H1 (cell line): Measurements from ENCODE around the gene NABP2. TPM values are rescaled to one million over a fixed set of nuclear protein-coding genes. Genes with fewer than 3 reads are reported as not detected.

Experiments
- FOSL1 ChIP-seq: IDR thresholded peaks from 2 replicates; pipeline ENCODE4 v1.6.1; 2011; ENCODE audit warnings: mild to moderate bottlenecking, low read depth, low read length, moderate library complexity; ENCODE audit not compliant: insufficient read depth
- KDM5A ChIP-seq: fragments of 200-600 bp; IDR thresholded peaks from 2 replicates; pipeline ENCODE4 v1.7.1; 2012; ENCODE audit warnings: mild to moderate bottlenecking, low read length, inconsistent platforms, mixed read lengths
- polyA plus RNA-seq, 7 experiments: library from polyadenylated mRNA; depleted of rRNA in 3 of 7; stranded (reverse) in 5 of 7; unstranded in 2 of 7; fragments of >200 nt in 5 of 7; fragments of 200-250 nt in 2 of 7; gene quantifications; 1 replicate in 5 of 7; 2 replicates in 1 of 7; 4 replicates in 1 of 7; pipeline versions ENCODE4 v1.2.1 to v1.2.3, GENCODE V29; 2011 to 2013; ENCODE audit warnings: missing spikeins in 2 of 7, mixed read lengths in 2 of 7
- total RNA-seq: library from RNA; stranded (reverse); fragmentation: NEBNext Ultra II Directional; extraction: Animal tissue kit (Norgen Biotek cat#: 25700); gene quantifications from 2 replicates; pipeline ENCODE4 v1.2.1, GENCODE V29; 2021

The NABP2 gene
- total and polyA plus RNA-seq, 2 of the 8 experiments (the other 6 are each of a cell fraction or from before 2014, with no cell fraction given) = 58.1 to 67.5 TPM

DNA sequence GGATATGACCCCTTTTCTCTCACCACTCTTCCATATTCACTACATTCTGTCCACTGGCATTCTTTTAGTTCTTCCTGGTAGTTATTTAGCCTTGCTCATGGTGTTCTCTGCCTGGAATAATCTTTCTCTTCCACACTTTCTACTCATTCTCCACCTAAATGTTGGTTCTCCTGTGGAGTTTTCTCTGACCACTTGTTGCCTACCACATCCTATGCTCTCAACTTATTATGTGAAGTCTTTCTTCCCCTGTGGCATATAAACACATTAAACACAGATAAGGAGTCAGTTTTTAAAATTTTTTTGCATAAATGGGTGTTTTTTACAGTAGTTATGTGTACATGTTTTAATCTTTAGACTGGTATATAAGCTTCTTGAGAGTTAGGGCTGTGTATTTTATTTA lies 31.6 kb upstream of the NABP2 start (continued):
- TF ChIP-seq KDM5A (no peak), FOSL1 (no peak)
